ENCODE results near the gene ANO10.

The ANO10 gene

DNA sequence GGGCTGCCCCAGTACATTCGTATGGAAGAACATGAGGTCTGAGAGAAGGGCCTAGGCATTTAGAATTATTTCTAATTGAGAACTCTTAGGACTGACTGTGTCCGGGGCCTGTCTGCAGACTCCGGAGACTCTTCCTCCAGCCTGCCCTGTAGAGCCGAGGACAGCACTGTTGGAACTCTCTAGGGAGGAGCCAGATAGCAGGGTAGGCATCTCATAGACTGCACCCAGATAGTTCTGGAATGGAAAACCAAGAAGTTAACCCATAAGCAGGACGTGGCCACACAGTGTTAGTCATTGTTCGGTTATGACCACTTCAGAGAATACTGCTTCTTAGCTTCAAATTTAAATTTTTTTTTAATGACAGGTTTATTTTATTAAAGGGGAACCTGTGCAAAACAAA, 275.9 kb downstream of the ANO10 start:
- DNase-seq (ENCODE audit: low spot score) = no peak
- in situ Hi-C loops (cut with MboI; ENCODE audit: low sequenced_read_pairs, unreplicated experiment) = no loop called here

GRCh38 chr3:43345246-43345645, 276.6 kb downstream of the ANO10 start:
- no peak for TF ChIP-seq CTCF (IDR thresholded peaks at IDR 0.05; ENCODE audit: borderline replicate concordance, control extremely low read depth, extremely low read depth, insufficient read depth, missing control alignments)
- DNase-seq (ENCODE audit: low spot score) = no peak
- in situ Hi-C loops (cut with MboI; ENCODE audit: low sequenced_read_pairs, unreplicated experiment) = no loop called here

More for the DNA sequence above, 275.9 kb downstream of the ANO10 start:
- no peak for TF ChIP-seq CTCF (IDR thresholded peaks at IDR 0.05; ENCODE audit: borderline replicate concordance, control extremely low read depth, extremely low read depth, insufficient read depth, missing control alignments)

- no peak for TF ChIP-seq CTCF (IDR thresholded peaks at IDR 0.05; ENCODE audit: borderline replicate concordance, control extremely low read depth, extremely low read depth, insufficient read depth, missing control alignments)
- no peak for DNase-seq (ENCODE audit: low spot score)
- in situ Hi-C loops (cut with MboI; ENCODE audit: low sequenced_read_pairs, unreplicated experiment) = no loop called here
These were observed 277.3 kb downstream of the ANO10 start for GRCh38 chr3:43344520-43344919.

DNA sequence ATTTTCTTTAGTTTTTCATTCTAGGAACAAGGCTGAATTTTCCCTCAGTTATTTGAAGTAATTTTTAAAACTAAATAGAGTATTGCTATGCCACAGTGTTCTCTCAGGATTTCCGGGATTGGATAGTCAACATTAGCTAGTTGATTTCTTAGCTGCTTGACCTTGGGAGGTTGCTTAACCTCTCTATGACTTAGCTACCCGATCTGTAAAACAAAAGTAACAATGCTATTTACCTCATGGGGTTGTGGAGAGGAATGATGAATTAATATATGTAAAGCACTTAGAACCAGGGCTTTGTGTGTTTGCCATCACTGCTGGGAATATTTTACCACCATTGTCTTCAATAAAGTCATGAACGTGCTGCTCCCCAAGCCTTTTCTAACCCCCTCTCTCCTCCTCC, 278.0 kb downstream of the ANO10 start:
- no peak for TF ChIP-seq CTCF (IDR thresholded peaks at IDR 0.05; ENCODE audit: borderline replicate concordance, control extremely low read depth, extremely low read depth, insufficient read depth, missing control alignments)
- in situ Hi-C loops (cut with MboI; ENCODE audit: low sequenced_read_pairs, unreplicated experiment) = no loop called here
- no peak for DNase-seq (ENCODE audit: low spot score)

GRCh38 chr3:43343185-43343584, 278.6 kb downstream of the ANO10 start:
- no peak for TF ChIP-seq CTCF (IDR thresholded peaks at IDR 0.05; ENCODE audit: borderline replicate concordance, control extremely low read depth, extremely low read depth, insufficient read depth, missing control alignments)
- in situ Hi-C loops (cut with MboI; ENCODE audit: low sequenced_read_pairs, unreplicated experiment) = no loop called here
- DNase-seq (ENCODE audit: low spot score) = no peak

- TF ChIP-seq CTCF (IDR thresholded peaks at IDR 0.05; ENCODE audit: borderline replicate concordance, control extremely low read depth, extremely low read depth, insufficient read depth, missing control alignments) = no peak
- no peak for DNase-seq (ENCODE audit: low spot score)
- in situ Hi-C loops (cut with MboI; ENCODE audit: low sequenced_read_pairs, unreplicated experiment) = no loop called here
These were observed 280.0 kb downstream of the ANO10 start for GRCh38 chr3:43341788-43342187.

GRCh38 chr3:43340403-43340802, 281.4 kb downstream of the ANO10 start:
- DNase-seq (ENCODE audit: low spot score) = no peak
- in situ Hi-C loops (cut with MboI; ENCODE audit: low sequenced_read_pairs, unreplicated experiment) = no loop called here
- TF ChIP-seq CTCF (IDR thresholded peaks at IDR 0.05; ENCODE audit: borderline replicate concordance, control extremely low read depth, extremely low read depth, insufficient read depth, missing control alignments) = no peak
